Retinal pigment epithelial cell (primary cell): Measurements from ENCODE around the gene KCNQ5.

Source experiments
- DNase-seq: peaks from one replicate; pipeline ENCODE4 v3.0.0-alpha.2; 2010; ENCODE audit warnings: low read depth
- H3K4me3 ChIP-seq: 2 replicates; pipeline ENCODE4 v1.5.1; 2011; ENCODE audit warnings: mild to moderate bottlenecking, low read length, control low read depth, moderate library complexity
- TF ChIP-seq, protein P1 (sequence below): conservative IDR thresholded peaks from 2 replicates; pipeline ENCODE4 v1.5.1; 2011; ENCODE audit warnings: low read depth, low read length, control low read depth, inconsistent platforms

KCNQ5 gene

DNA sequence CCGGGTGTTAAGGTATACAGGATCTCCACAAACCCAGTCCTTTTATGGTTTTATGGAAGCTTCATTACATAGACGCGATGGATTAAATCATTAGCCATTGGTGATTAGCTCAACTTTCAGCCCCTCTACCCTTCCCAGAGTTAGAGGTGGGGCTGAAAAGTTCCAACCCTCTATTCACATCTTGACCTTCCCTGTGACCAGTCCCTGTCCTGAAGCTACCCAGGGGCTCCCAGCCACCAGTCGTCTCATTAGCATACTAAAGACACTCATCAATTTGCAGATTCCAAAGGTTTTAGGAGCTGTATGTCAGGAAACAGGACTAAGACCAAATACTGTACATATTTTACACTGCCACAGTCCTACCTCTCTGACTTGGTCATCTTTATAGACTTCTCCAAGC is 582.4 kb downstream of the KCNQ5 start:
- TF ChIP-seq, protein P1, sequence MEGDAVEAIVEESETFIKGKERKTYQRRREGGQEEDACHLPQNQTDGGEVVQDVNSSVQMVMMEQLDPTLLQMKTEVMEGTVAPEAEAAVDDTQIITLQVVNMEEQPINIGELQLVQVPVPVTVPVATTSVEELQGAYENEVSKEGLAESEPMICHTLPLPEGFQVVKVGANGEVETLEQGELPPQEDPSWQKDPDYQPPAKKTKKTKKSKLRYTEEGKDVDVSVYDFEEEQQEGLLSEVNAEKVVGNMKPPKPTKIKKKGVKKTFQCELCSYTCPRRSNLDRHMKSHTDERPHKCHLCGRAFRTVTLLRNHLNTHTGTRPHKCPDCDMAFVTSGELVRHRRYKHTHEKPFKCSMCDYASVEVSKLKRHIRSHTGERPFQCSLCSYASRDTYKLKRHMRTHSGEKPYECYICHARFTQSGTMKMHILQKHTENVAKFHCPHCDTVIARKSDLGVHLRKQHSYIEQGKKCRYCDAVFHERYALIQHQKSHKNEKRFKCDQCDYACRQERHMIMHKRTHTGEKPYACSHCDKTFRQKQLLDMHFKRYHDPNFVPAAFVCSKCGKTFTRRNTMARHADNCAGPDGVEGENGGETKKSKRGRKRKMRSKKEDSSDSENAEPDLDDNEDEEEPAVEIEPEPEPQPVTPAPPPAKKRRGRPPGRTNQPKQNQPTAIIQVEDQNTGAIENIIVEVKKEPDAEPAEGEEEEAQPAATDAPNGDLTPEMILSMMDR = no peak
- H3K4me3 ChIP-seq = no peak overlapping the region
- no peak for DNase-seq

DNA sequence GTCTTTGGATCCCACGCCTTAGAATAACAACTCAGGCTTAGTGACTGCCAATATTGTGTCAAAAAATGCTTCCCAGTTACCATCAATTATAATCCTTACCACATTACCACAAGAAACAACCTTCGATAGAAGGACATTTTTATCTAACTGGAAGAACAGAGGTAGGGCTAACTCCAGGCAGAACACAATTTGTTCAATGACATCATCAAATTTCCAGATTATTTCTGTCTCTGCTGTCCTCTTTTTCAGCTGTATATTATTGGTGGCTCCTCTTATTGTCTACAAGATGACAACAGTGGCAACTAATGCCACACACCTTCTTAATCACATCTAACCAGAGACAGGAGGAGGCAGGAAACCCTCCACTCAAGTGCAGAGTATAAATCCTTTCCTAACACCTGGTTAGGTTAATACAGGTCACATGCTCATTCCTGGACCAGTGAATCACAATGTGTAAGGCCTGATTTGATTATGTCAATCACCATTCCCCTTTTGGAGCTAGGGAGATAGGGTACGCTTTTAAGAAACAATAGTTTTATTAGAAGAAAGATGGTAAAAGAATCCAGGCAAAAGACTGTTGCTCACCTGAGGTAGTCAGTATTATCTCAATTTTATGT is 585.5 kb downstream of the KCNQ5 start:
- no peak for DNase-seq
- TF ChIP-seq, protein P1 = no peak
- H3K4me3 ChIP-seq = no peak overlapping the region

DNA sequence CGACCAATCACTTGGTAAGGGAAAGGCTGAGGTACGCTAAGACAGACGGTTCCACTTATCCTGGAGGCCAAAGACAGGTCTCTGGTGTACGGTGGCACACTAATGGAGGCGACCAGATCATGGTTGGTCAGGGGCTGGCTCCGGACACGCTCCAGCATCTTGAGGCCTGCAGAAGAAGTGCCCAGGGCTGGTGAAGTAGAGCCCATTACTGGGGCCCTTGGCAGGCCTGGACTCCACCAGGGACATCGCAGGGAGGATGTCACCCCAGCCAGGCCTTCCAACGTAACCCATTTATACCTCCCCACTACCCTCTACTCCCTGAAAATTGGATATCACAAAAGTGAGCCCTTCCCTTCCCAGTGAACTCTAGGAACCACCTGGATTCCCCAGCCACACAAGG is 587.3 kb downstream of the KCNQ5 start:
- TF ChIP-seq, protein P1 = no peak
- no peak for DNase-seq
- no peak overlapping the region for H3K4me3 ChIP-seq

DNA sequence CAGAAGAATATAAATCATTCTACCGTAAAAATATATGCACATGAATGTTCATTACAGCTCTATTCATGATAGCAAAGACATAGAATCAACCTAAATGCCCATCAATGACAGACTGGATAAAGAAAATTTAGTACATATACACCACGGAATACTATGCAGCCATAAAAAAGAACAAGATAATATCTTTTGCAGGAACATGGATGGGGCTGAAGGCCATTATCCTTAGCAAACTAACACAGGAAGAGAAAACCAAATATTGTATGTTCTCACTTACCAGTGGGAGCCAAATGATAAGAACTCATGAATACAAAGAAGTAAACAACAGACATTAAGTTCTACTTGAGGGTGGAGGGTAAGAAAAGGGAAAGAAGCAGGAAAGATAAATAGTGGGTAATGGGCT is 595.0 kb downstream of the KCNQ5 start:
- DNase-seq = no peak
- no peak overlapping the region for H3K4me3 ChIP-seq
- TF ChIP-seq, protein P1 = no peak

DNA sequence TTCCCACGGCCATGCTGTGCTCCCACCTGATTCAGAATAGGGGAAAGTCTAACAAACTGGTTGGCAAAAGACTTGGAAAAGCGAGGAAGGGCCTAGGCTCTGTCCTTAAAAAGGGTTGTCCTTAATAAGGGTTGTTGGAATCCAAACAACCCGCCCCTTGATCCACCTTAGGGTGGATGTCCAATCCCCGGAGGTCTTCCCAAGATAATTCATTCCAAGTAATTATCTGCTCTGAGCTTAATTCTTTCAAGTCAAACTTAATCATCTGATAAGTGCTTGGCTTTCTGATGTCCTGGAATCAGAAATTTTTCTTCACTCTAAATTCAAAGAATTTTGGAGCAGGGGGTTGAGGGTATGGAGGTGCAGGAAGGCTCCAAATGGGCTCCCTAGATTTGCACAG is 603.5 kb downstream of the KCNQ5 start, which contains the start of gene KHDC1L:
Gene KHDC1L (minus strand): TSS at position 101 of the 400 bp plus-strand sequence. CDS start 88 bp downstream, at position 13.
- H3K4me3 ChIP-seq = no peak within 1 kb of the TSS
- DNase-seq = no peak
- TF ChIP-seq, protein P1 = no peak

DNA sequence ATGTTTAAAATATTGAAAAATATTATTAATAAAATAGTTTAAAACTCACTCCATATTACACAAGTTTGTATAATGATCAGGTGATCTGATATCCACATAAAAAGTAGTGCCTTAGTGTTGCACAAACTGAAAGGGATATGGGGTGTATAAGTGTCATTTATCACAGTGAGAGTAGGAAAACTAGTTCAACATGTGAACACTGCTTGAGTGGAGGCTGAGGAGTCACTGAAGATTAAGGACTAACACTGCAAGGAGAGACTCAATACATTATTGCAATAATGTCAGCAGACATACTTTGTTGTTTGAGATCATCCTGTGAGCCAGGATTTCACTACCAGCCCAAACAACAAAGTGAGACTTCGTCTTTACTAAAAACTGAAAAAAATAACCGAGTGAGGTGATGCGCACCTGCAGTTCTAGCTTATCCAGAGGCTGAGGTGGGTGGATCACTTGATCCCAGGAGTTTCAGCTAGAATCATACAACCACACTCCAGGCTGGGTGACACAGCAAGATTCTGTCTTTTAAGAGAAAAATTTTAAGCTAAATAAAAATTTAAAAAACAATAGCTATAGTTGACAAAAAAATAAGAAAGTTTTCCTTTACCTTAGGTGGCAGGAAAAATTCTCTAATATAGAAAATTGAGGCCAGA is 605.9 kb downstream of the KCNQ5 start:
- no peak overlapping the region for H3K4me3 ChIP-seq
- no peak for DNase-seq
- TF ChIP-seq, protein P1 = no peak

DNA sequence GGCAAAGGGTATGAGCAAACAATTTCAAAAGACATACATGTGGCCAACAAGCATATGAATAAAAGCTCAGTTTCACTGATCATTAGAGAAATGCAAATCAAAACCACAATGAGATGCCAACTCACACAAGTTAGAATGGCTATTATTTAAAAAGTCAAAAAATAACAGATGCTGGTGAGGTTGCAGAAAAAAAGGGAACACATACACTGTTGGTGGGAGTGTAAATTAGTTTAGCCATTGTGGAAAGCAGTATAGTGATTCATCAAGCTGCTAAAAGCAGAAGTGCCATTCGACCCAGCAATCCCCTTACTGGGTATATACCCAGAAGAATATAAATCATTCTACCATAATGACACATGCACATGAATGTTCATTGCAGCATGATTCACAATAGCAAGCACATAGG is 610.1 kb downstream of the KCNQ5 start:
- no peak for DNase-seq
- no peak overlapping the region for H3K4me3 ChIP-seq
- TF ChIP-seq, protein P1 = no peak
